GM21529 (cell line): ENCODE measurements around the gene POLR1A.

Experiments used
- ATAC-seq: cut with Tn5 transposase; IDR thresholded peaks from one replicate; pipeline ENCODE4 v1.9.1; 2021; ENCODE audit not compliant: unreplicated experiment

The POLR1A gene

GRCh38 chr2:85983766-85984165, 121.9 kb downstream of the POLR1A start:
- ATAC-seq, result no peak

- ATAC-seq, result no peak
These were observed 124.0 kb downstream of the POLR1A start for GRCh38 chr2:85981579-85982247.

GRCh38 chr2:85978883-85979780, 126.6 kb downstream of the POLR1A start:
- ATAC-seq, result no peak

GRCh38 chr2:85976106-85976920, 129.4 kb downstream of the POLR1A start:
- no peak for ATAC-seq

- no peak for ATAC-seq
These were observed 130.1 kb downstream of the POLR1A start for GRCh38 chr2:85975581-85975980.

- no peak for ATAC-seq
These were observed 131.3 kb downstream of the POLR1A start for GRCh38 chr2:85974390-85974789.

GRCh38 chr2:85972355-85972754, 133.3 kb downstream of the POLR1A start:
- ATAC-seq, result no peak

- ATAC-seq, result no peak
These were observed 134.3 kb downstream of the POLR1A start for GRCh38 chr2:85971366-85971765.
